ENCODE measurements around the gene NHSL1.

The NHSL1 gene

DNA sequence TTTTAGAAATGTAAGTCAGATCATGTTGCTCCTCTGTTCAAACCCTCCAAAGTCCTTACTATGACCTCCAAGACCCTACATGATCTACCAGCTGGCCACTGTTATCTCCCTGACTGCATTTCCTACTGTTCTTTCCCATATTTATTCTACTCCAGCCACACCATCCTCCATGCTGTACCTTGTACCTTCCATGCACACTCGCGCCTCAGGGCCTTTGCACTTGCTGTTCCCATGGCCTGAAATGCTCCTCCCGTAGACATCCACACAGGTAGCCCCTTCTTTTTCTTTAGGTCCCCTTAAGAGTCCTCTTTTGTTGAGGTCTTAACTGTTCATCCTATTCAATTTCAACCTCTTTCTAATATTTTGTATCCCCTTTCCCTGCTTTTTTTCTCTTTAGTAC lies 48.3 kb downstream of the NHSL1 start:
- Histone ChIP-seq H3K9ac (ENCODE audit: low read length) (no peak overlapping the region), H3K27me3 (ENCODE audit: low read length) (no peaks in the 10 kb centered on the region), H3K27ac (ENCODE audit: low read depth, low read length) (no peak overlapping the region), H3K9me3 (ENCODE audit: insufficient read depth, low read length) (no peaks in the 10 kb centered on the region), H4K20me1 (ENCODE audit: low read depth, low read length) (no peaks in the 10 kb centered on the region), H3K9me2 (replicated peaks; ENCODE audit: insufficient read depth, low read length) (no peaks in the 10 kb centered on the region), H2AFZ (ENCODE audit: low read depth, low read length, severe bottlenecking) (no peak overlapping the region), H3K4me2 (ENCODE audit: low read depth, low read length, poor library complexity, severe bottlenecking) (no peak overlapping the region), H3K36me3 (ENCODE audit: low read length) (no peaks in the 10 kb centered on the region), H3K4me3 (ENCODE audit: insufficient read depth, low read length, poor library complexity, severe bottlenecking) (no peak overlapping the region), H3F3A (ENCODE audit: insufficient read depth) (no peaks in the 10 kb centered on the region), H3K79me2 (ENCODE audit: insufficient read depth, low read length) (no peaks in the 10 kb centered on the region)
- TF ChIP-seq, protein P1, sequence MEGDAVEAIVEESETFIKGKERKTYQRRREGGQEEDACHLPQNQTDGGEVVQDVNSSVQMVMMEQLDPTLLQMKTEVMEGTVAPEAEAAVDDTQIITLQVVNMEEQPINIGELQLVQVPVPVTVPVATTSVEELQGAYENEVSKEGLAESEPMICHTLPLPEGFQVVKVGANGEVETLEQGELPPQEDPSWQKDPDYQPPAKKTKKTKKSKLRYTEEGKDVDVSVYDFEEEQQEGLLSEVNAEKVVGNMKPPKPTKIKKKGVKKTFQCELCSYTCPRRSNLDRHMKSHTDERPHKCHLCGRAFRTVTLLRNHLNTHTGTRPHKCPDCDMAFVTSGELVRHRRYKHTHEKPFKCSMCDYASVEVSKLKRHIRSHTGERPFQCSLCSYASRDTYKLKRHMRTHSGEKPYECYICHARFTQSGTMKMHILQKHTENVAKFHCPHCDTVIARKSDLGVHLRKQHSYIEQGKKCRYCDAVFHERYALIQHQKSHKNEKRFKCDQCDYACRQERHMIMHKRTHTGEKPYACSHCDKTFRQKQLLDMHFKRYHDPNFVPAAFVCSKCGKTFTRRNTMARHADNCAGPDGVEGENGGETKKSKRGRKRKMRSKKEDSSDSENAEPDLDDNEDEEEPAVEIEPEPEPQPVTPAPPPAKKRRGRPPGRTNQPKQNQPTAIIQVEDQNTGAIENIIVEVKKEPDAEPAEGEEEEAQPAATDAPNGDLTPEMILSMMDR (IDR thresholded peaks at IDR 0.05; ENCODE audit: insufficient read depth, low read length, poor library complexity, severe bottlenecking), result no peak
- no peak for TF ChIP-seq EZH2phosphoT487 (conservative IDR thresholded peaks at IDR 0.05; ENCODE audit: low read length)

DNA sequence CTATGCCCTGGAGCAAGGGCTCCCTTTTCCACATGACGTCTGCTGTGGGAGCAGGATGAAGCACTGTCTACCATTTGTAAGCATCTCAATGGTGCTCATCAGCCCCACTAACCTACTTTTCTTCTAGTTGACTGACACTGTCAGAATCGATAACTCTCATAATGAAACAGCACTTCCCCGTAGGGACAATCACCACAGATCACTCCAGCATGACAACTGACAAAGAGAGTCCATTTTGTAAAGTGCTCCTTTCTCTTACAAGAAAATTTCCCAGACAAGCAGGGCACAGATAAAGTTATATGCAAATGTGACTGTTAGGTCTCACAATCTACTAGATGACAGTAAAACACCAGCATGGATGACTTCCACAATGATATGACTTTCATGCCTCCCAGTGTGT lies 48.8 kb downstream of the NHSL1 start:
- H4K20me1 ChIP-seq (ENCODE audit: low read depth, low read length), result no peaks in the 10 kb centered on the region
- no peak overlapping the region for H3K9ac ChIP-seq (ENCODE audit: low read length)
- no peaks in the 10 kb centered on the region for H3F3A ChIP-seq (ENCODE audit: insufficient read depth)
- H3K4me3 ChIP-seq (ENCODE audit: insufficient read depth, low read length, poor library complexity, severe bottlenecking), result no peak overlapping the region
- H3K9me2 ChIP-seq (replicated peaks; ENCODE audit: insufficient read depth, low read length), result no peaks in the 10 kb centered on the region
- H2AFZ ChIP-seq (ENCODE audit: low read depth, low read length, severe bottlenecking), result no peak overlapping the region
- no peaks in the 10 kb centered on the region for H3K9me3 ChIP-seq (ENCODE audit: insufficient read depth, low read length)
- no peaks in the 10 kb centered on the region for H3K27me3 ChIP-seq (ENCODE audit: low read length)
- TF ChIP-seq, protein P1 (IDR thresholded peaks at IDR 0.05; ENCODE audit: insufficient read depth, low read length, poor library complexity, severe bottlenecking), result no peak
- no peak for TF ChIP-seq EZH2phosphoT487 (conservative IDR thresholded peaks at IDR 0.05; ENCODE audit: low read length)
- no peak overlapping the region for H3K27ac ChIP-seq (ENCODE audit: low read depth, low read length)
- H3K79me2 ChIP-seq (ENCODE audit: insufficient read depth, low read length), result no peaks in the 10 kb centered on the region
- no peak overlapping the region for H3K4me2 ChIP-seq (ENCODE audit: low read depth, low read length, poor library complexity, severe bottlenecking)
- H3K36me3 ChIP-seq (ENCODE audit: low read length), result no peaks in the 10 kb centered on the region

DNA sequence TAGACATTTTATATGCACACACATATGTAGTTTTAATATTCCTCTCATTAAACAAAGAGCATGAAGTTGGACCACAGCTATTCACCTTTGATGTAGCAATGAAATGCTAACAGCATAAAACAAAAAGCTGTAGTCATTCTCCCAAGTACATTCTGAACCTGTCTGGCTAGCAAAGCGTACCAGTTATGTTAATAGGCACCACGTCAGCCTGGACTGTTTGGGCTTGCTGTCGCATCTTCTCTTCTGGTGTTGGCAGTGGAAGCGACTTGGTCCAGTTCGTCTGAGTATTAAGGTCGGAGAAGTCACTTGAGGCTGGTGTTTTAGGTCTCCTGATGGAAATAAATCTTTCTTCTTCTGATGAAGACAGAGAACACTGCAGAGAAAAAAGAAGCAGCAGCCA lies 52.5 kb downstream of the NHSL1 start:
- Histone ChIP-seq H2AFZ (ENCODE audit: low read depth, low read length, severe bottlenecking) (no peak overlapping the region), H3F3A (ENCODE audit: insufficient read depth) (no peaks in the 10 kb centered on the region)
- no peak for TF ChIP-seq EZH2phosphoT487 (conservative IDR thresholded peaks at IDR 0.05; ENCODE audit: low read length)
- TF ChIP-seq, protein P1 (IDR thresholded peaks at IDR 0.05; ENCODE audit: insufficient read depth, low read length, poor library complexity, severe bottlenecking), result no peak

More for the DNA sequence above, 52.5 kb downstream of the NHSL1 start:
- no peak overlapping the region for H3K27ac ChIP-seq (ENCODE audit: low read depth, low read length)
- H3K9ac ChIP-seq (ENCODE audit: low read length), result no peak overlapping the region
- H3K4me2 ChIP-seq (ENCODE audit: low read depth, low read length, poor library complexity, severe bottlenecking), result no peak overlapping the region
- no peaks in the 10 kb centered on the region for H3K9me2 ChIP-seq (replicated peaks; ENCODE audit: insufficient read depth, low read length)
- no peak overlapping the region for H3K4me3 ChIP-seq (ENCODE audit: insufficient read depth, low read length, poor library complexity, severe bottlenecking)
- H3K36me3 ChIP-seq (ENCODE audit: low read length), result no peaks in the 10 kb centered on the region
- no peaks in the 10 kb centered on the region for H3K27me3 ChIP-seq (ENCODE audit: low read length)
- no peaks in the 10 kb centered on the region for H3K9me3 ChIP-seq (ENCODE audit: insufficient read depth, low read length)
- H4K20me1 ChIP-seq (ENCODE audit: low read depth, low read length), result no peaks in the 10 kb centered on the region
- no peaks in the 10 kb centered on the region for H3K79me2 ChIP-seq (ENCODE audit: insufficient read depth, low read length)
